Stomach smooth muscle (tissue), 2 donors: ENCODE data around the gene AAMDC.
"Not testable (repeated sequence)": the region's sequence is repeated elsewhere in the genome, so short reads cannot be mapped to it uniquely, and the experiment has no call there.

Source experiments
- H3K27ac ChIP-seq: one replicate; pipeline ENCODE4 v1.7.0; 2013; ENCODE audit warnings: mild to moderate bottlenecking, low read length, inconsistent platforms
- H3K27me3 ChIP-seq, 2 donors: one replicate each; pipeline ENCODE4 v1.7.0; 2013; ENCODE audit warnings: low read length in 2 of 2; ENCODE audit not compliant: insufficient read depth in 2 of 2, control insufficient read depth in 1 of 2
- H3K36me3 ChIP-seq, 2 donors: one replicate each; pipeline ENCODE4 v1.7.0; 2013; ENCODE audit warnings: low read length in 2 of 2; ENCODE audit not compliant: control insufficient read depth in 2 of 2, insufficient read depth in 2 of 2
- H3K4me1 ChIP-seq: one replicate; pipeline ENCODE4 v1.7.0; 2013; ENCODE audit warnings: low read length; ENCODE audit not compliant: control insufficient read depth, insufficient read depth
- H3K4me3 ChIP-seq, 2 donors: one replicate each; pipeline ENCODE4 v1.7.0; 2013; ENCODE audit warnings: low read length in 2 of 2
- H3K9ac ChIP-seq, 2 donors: one replicate each; pipeline ENCODE4 v1.7.0; 2013; ENCODE audit warnings: low read length in 2 of 2, mild to moderate bottlenecking in 1 of 2
- H3K9me3 ChIP-seq, 2 donors: one replicate each; pipeline ENCODE4 v1.7.0; 2013; ENCODE audit warnings: low read length in 2 of 2; ENCODE audit not compliant: control insufficient read depth in 2 of 2
- donor health status: healthy.
- donor health status: Pancreatic carcinoma.

AAMDC gene

DNA sequence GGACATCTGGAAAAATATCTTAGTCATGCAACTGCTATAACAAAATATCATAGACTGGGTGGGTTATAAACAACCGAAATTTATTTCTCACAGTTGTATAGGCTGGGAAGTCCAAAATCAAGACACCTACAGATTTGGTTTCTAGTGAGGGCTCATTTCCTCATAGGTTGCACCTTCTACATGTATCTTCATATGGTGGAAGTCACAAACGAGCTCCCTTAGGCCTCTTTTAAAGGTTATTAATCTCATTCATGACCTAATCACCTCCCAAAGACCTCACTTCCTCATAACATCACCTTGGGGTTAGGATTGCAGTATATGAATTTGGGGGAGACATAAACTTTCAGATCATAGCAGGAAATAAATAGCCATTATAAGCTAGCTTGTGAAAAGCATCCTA lies 88.3 kb downstream of the AAMDC start:
- Histone ChIP-seq H3K9ac (no peak overlapping the region), H3K4me3 (no peak overlapping the region), H3K27ac (no peak overlapping the region), H3K9me3 (no peaks in the 10 kb centered on the region), H3K27me3 (no peaks in the 10 kb centered on the region), H3K36me3 (peaks cover 2 to 9% of the 10 kb centered on the region in 2 donors), H3K4me1 (peaks cover under 1% of the 10 kb centered on the region)

DNA sequence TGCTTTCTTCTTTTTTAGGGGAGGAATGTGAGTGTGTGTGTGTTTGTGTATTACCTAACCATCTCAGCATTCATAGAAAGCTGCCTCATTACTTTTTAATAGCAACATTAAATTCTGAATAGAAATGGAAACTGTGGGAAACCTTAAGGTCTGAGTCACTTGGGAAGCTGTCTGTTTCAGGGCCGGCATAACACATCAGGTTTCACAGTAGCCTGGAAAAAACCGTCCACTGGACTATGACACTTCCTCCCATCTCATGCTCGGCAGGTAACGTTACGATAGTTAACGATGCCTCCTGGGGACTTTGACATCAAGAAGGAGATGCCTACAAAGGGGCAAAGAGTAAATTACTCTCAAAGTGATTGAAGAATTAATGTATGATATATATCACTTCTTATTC lies 89.9 kb downstream of the AAMDC start:
- H3K4me1 ChIP-seq, H3K27me3 ChIP-seq, H3K9me3 ChIP-seq, H3K4me3 ChIP-seq, H3K9ac ChIP-seq, H3K27ac ChIP-seq, H3K36me3 ChIP-seq: not testable (repeated sequence)

DNA sequence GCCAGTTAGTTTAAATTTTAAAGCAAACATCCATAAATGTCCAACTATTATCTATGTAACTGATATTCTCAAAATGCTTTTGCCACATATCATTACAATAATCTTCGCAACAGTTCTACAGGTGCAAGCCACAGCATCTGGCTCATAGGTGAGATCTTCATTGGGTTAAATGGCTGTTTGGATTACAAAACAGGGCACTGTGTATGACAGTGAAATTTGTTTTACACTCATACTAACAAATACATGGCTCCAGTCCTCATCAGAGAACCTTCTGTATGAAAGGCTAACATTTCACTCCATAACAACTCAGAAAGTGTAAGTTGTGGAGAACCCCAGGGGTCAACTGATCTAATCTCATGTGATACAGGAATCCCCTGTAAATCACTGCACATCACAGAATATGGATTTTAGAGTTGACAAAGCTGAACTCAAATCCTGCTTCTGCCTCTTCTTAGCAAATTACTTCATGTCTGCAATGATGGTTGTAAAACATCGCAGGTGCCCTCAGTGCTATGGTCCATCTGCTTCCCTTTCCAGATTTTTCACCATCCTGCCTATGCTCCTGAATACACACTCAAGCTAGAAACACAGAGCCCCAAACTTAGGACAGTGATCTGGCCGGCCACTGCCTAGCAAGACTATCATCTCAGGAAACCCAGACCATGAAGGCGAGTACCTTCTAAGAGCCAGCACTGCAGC lies 92.8 kb downstream of the AAMDC start:
- not testable (repeated sequence) for H3K27ac ChIP-seq, H3K4me1 ChIP-seq
- H3K4me3 ChIP-seq = peak overlapping the region in 1 of 2 donors; percentile 15

DNA sequence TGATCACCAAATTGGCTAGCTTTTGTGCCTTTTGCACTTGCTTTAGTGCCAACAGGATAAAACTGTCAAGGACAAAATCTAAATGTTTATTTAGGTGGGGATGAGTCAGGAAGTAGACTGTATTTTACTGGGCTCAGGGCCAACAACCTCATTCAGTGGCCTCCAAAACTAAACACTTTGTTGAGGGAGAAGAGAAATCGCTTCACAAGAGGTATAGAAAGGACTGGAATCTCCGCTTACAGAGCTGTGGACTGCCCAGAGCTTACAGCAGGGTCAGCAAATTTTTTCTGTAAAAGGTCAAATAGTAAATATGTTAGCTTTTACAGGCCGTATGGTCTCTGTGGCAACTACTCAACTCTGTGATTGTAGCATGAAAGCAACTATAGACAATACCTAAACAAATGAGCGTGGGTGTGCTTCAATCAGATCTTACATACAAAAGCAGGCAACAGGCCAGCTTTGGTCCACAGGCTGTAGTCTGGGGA lies 93.4 kb downstream of the AAMDC start:
- not testable (repeated sequence) for H3K9ac ChIP-seq, H3K4me1 ChIP-seq, H3K36me3 ChIP-seq, H3K27ac ChIP-seq, H3K27me3 ChIP-seq, H3K4me3 ChIP-seq, H3K9me3 ChIP-seq

More for the DNA sequence above, 92.8 kb downstream of the AAMDC start:
- H3K9ac ChIP-seq, H3K36me3 ChIP-seq, H3K27me3 ChIP-seq, H3K9me3 ChIP-seq: not testable (repeated sequence)

DNA sequence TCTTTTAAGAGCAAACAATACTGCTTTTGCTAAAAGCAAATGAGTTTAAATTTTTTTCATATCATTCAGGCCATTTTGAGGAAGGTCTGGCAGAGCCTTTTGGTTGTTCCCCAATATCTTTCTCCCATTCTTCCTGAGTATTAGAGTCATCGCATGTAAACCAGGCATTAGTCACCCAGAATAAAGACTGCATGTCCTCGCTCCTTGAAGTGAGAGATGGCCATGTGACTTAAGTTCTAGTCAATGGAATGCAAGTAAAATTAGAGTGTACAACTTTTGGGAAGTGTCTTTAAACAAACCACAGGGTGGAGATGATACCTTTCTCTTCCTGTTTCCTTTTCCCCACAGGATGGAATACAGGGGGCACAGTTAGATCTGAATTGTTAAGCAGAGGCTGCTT lies 96.8 kb downstream of the AAMDC start:
- H3K36me3 ChIP-seq, H3K27ac ChIP-seq, H3K4me3 ChIP-seq, H3K27me3 ChIP-seq, H3K4me1 ChIP-seq, H3K9me3 ChIP-seq, H3K9ac ChIP-seq: not testable (repeated sequence)
